GM18498 (cell line): ENCODE measurements around the gene SURF6.
"Not testable (repeated sequence)": the region's sequence is repeated elsewhere in the genome, so short reads cannot be mapped to it uniquely, and the experiment has no call there.

Source experiments
- ATAC-seq: cut with Tn5 transposase; IDR thresholded peaks from one replicate; pipeline ENCODE4 v1.9.1; 2021; ENCODE audit warnings: mild to moderate bottlenecking, moderate library complexity; ENCODE audit not compliant: unreplicated experiment

SURF6 gene

GRCh38 chr9:133301253-133302230 is 34.4 kb downstream of the SURF6 start:
- ATAC-seq, result no peak

DNA sequence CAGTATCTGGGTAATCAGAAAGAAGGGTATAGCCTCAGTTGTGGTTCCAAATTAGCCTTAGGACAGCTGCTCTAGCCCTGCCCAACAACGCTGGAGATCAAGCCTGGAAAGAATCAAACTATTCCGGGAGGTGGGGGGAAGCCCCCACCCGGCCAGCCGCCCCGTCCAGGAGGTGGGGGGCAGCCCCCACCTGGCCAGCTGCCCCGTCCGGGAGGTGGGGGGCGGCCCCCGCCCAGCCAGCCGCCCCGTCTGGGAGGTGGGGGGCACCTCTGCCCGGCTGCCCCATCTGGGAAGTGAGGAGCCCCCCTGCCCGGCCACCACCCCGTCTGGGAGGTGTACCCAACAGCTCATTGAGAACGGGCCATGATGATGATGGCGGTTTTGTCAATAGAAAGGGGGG is 36.0 kb downstream of the SURF6 start:
- ATAC-seq, result not testable (repeated sequence)

DNA sequence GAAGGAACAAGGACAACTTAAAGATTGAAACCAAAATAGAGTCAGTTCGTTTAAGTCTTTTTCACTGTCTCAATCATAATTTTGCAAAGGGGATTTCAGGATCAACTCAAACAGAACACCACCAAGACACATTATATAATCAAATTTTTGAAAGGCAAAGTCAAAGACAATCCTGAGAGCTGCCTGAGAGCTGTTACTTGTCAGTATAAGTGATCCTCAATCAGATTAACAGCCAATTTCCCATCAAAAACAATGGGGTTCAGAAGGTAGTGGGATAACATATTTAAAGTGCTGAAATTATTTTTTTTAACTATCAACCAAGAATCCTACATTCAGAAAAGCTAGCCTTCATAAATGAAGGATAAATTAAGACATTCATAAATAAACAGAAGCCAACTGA is 41.7 kb downstream of the SURF6 start:
- ATAC-seq, result no peak

- ATAC-seq, result no peak
These were observed 45.2 kb downstream of the SURF6 start for GRCh38 chr9:133290751-133291302.

DNA sequence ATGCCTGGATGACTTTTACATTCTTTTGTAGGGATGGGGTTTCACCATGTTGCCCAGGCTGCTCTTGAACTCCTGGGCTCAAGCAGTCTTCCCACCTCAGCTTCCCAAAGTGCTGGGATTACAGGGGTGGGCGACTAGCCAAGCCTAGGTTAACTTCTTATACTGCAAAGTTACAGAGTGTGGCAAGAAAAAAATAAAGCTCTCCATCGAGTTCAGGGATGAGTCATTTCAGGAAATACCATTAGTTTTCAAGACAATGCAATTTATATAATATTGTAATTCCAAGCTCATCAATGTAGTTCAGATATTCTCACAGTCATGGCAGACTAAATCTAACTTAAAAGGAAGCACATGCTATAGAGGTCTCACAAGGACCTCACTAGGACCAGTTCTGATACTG is 49.5 kb downstream of the SURF6 start:
- ATAC-seq, result no peak

DNA sequence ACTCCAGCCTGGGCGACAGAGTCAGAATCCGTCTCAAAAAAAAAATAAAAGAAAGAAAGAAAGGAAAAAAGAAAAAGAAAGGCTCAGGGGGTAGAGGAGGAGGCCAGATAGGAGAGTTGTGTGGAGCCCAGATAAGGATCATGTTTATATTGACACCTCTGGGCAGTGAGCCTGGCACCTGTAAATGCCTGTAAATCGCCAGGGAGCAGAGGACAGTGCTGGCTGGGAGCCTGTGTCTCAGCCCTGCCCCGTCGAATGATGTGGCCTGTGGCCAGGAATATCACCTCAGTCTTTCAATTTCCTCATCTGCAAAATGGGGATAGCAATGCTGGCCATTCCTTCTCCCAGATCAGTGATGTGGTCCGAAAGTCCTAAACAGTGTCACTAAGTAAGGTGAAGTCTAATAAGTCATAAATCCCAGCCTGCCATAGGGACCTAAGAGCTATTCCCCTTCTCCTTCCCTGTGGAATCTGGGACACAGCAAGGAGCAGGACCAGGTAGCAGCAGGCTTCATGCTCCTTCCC is 50.7 kb downstream of the SURF6 start:
- no peak for ATAC-seq

- no peak for ATAC-seq
These were observed 51.6 kb downstream of the SURF6 start for GRCh38 chr9:133284362-133284761.

GRCh38 chr9:133283255-133284032 is 52.5 kb downstream of the SURF6 start:
- ATAC-seq, result not testable (repeated sequence)

- no peak for ATAC-seq
These were observed 53.3 kb downstream of the SURF6 start for GRCh38 chr9:133282464-133283238.

DNA sequence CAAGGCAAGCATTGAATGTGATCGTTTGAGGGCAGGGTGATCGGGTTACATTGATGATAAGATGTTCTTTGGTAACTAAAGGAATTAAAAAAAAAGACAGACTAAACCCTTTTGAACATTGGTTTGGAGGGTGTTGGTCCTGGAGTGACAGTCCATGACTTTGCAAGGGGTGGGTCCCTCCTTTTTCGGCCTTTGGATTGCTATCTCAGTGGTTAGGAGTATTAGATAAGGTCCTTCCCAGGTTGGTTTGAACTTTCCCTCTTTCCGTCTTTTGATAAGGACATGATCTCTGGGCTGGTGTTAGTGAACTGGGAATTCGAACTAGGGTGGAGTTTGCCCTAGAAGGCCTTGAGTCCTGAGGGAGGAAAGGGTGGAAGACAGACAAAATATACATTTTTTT is 55.6 kb downstream of the SURF6 start:
- no peak for ATAC-seq
